Nephron (organoid): ENCODE measurements around the gene INSC.

Experiments
- H3K27ac Mint-ChIP-seq, 3 experiments: 2 replicates each; pipeline ENCODE4 v1.8.0; 2020; ENCODE audit warnings: mixed read lengths in 3 of 3, mild to moderate bottlenecking in 2 of 3, moderate library complexity in 1 of 3
- H3K27me3 Mint-ChIP-seq: 2 replicates; pipeline ENCODE4 v1.8.0; 2021; ENCODE audit warnings: low read depth, mild to moderate bottlenecking, moderate library complexity, mixed read lengths
- H3K36me3 Mint-ChIP-seq: 2 replicates; pipeline ENCODE4 v1.8.0; 2020; ENCODE audit warnings: low read depth, mixed read lengths
- H3K4me1 Mint-ChIP-seq: 2 replicates; pipeline ENCODE4 v1.8.0; 2020; ENCODE audit warnings: mixed read lengths
- H3K4me3 Mint-ChIP-seq, 3 experiments: 2 replicates each; pipeline ENCODE4 v1.8.0; 2020; ENCODE audit warnings: mild to moderate bottlenecking in 3 of 3, mixed read lengths in 3 of 3, moderate library complexity in 2 of 3
- H3K9me3 Mint-ChIP-seq: 2 replicates; pipeline ENCODE4 v1.8.0; 2020; ENCODE audit warnings: mixed read lengths
- CTCF ChIP-seq, 3 experiments: fragments of 200-600 bp; sonication (generic); IDR thresholded peaks; one replicate each; pipeline ENCODE4 v1.5.0; 2021; ENCODE audit warnings: antibody characterized with exemption in 3 of 3; ENCODE audit not compliant: unreplicated experiment in 3 of 3

INSC gene

GRCh38 chr11:15278128-15278527, 163.4 kb downstream of the INSC start:
- Mint-ChIP-seq H3K4me1 (peaks cover 9% of the 10 kb centered on the region), H3K4me3 (no peak overlapping the region), H3K27me3 (peaks cover 8% of the 10 kb centered on the region), H3K36me3 (no peaks in the 10 kb centered on the region), H3K27ac (no peak overlapping the region), H3K9me3 (no peaks in the 10 kb centered on the region)
- no peak for TF ChIP-seq CTCF (IDR thresholded peaks at IDR 0.05; ENCODE audit: unreplicated experiment in 3 of 3)

DNA sequence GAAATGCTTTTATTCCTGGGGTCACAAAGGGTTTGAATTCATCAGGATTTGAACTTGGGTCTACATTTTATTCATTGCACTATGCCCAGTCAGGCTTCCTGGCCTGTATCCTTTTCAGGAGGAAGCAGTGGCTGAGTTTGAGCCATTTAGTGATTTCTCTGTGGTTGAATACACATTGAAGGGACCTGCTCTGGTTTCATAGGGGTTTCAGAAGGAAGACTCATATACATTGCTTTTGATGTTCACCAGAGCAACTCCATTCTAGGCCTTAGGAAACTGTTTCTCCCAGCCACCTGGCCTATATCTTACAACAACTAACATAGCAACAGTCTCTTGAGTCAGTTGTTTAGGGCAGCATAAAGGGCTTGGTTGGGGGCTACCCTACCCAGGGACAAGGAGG, 165.7 kb downstream of the INSC start:
- Mint-ChIP-seq H3K4me1 (peaks cover 9% of the 10 kb centered on the region), H3K4me3 (no peak overlapping the region), H3K27ac (no peak overlapping the region), H3K36me3 (no peaks in the 10 kb centered on the region), H3K27me3 (peaks cover 4% of the 10 kb centered on the region), H3K9me3 (no peaks in the 10 kb centered on the region)
- TF ChIP-seq CTCF (IDR thresholded peaks at IDR 0.05; ENCODE audit: unreplicated experiment in 3 of 3), result no peak

DNA sequence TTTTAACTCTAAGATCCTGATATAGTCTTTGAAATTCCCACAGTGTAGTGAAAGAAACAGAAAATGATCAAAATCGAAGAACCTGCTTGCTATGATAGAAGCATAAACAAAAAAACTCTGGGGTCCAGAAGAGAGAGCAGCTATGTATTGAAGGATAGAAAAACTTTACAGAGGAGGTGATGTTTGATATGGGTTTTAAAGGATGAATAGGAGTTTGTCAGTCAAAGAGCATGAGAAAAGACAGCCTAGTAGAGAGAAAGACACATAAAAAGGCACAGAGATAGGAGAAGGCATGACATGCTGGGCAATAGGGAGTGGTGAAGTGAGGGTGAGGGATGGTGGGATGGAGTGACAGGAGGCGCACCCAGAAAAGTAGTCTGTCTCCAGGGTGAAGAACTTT, 168.0 kb downstream of the INSC start:
- Mint-ChIP-seq H3K27me3 (peaks cover 4% of the 10 kb centered on the region), H3K4me3 (no peak overlapping the region), H3K36me3 (no peaks in the 10 kb centered on the region), H3K9me3 (no peaks in the 10 kb centered on the region), H3K4me1 (no peaks in the 10 kb centered on the region), H3K27ac (no peak overlapping the region)
- TF ChIP-seq CTCF (IDR thresholded peaks at IDR 0.05; ENCODE audit: unreplicated experiment in 3 of 3), result no peak

DNA sequence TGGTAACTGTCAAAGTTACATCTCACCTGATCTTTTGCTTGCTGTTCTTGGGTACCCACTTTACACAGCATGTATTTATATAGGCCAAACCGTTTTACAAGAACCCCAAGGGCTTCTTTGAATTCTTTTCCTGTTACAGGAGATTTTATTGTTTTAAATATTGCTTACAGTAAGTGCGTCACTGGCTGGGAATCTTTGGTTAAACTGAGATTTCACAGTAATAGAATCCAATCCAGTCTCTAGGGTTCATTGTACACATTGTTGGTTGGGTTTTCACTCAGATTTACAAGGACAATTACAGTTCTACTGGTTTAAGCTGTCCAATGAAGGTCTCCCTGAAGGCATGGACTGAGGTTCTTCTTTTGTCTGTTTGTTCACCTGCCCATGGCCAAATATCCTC, 171.7 kb downstream of the INSC start:
- H3K9me3 Mint-ChIP-seq, result no peaks in the 10 kb centered on the region
- no peak overlapping the region for H3K4me3 Mint-ChIP-seq
- H3K4me1 Mint-ChIP-seq, result no peaks in the 10 kb centered on the region

DNA sequence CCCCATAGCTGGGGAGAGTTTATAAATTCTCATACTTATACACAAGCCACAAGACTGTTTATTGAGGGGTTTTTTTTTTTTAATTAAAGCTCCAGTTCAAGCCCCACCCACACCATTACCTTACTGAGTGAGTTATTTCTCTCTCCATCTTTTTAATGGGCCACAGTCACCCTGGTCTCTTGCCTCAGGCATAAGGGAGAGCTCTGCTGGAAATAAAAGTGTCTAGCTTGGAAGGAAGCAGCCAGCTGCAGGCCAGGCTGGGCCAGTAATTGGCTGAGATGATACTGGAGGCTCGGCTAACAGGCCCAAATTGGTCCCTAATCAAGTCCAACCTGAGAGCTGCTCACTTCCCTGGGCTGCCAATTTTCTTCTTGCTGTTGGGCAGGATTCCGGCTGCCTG, 174.1 kb downstream of the INSC start:
- no peak overlapping the region for H3K4me3 Mint-ChIP-seq
- H3K4me1 Mint-ChIP-seq, result no peaks in the 10 kb centered on the region
- TF ChIP-seq CTCF (IDR thresholded peaks at IDR 0.05; ENCODE audit: unreplicated experiment in 3 of 3), result no peak
- no peak overlapping the region for H3K27ac Mint-ChIP-seq
- H3K27me3 Mint-ChIP-seq, result no peaks in the 10 kb centered on the region
- no peaks in the 10 kb centered on the region for H3K9me3 Mint-ChIP-seq
- H3K36me3 Mint-ChIP-seq, result no peaks in the 10 kb centered on the region

More for the DNA sequence above, 171.7 kb downstream of the INSC start:
- Mint-ChIP-seq H3K36me3 (no peaks in the 10 kb centered on the region), H3K27ac (no peak overlapping the region), H3K27me3 (peaks cover 4% of the 10 kb centered on the region)
- no peak for TF ChIP-seq CTCF (IDR thresholded peaks at IDR 0.05; ENCODE audit: unreplicated experiment in 3 of 3)

DNA sequence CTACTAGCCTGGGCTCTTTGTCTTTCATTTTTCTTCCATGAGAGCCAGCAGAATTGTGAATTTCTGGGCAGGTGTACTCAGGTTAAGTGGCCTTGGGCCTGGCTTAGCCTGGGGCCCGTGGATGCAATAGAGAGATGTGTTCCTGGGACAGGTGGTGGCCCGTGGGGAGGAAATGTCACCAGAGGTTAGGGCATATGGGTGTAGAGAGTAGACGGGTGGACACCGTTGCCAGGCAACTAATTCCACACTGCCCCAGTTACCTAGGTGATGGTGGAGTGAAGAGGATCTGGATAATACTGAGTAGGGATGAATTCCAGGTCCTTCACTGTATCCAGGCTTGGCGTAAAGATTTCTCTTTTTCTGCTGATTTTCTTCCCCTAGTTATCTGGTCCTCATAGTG, 175.0 kb downstream of the INSC start:
- H3K4me3 Mint-ChIP-seq, result no peak overlapping the region
- H3K4me1 Mint-ChIP-seq, result no peaks in the 10 kb centered on the region
- no peak for TF ChIP-seq CTCF (IDR thresholded peaks at IDR 0.05; ENCODE audit: unreplicated experiment in 3 of 3)
- H3K27ac Mint-ChIP-seq, result no peak overlapping the region
- no peaks in the 10 kb centered on the region for H3K36me3 Mint-ChIP-seq
- H3K27me3 Mint-ChIP-seq, result no peaks in the 10 kb centered on the region
- H3K9me3 Mint-ChIP-seq, result no peaks in the 10 kb centered on the region
